A673 (cell line): ENCODE measurements around the gene SLC15A4. TPM values are rescaled to one million over a fixed set of nuclear protein-coding genes. Genes with fewer than 3 reads are reported as not detected.

Source experiments
- BruUV-seq: library from RNA; stranded (reverse); fragments of 400-500 nt; replicated peaks from 2 replicates; lab custom pipeline; 2021; lab: Mats Ljungman, UMichigan
- CTCF ChIA-PET: fragments of 300-600 bp; sonication (Branson Sonifier 250); formaldehyde crosslinking; loops from one replicate; lab custom pipeline; 2022; ENCODE audit warnings: antibody characterized with exemption; lab: Charles Lee
- POLR2A ChIA-PET: fragments of 300-600 bp; sonication (Branson Sonifier 250); formaldehyde crosslinking; loops from one replicate; lab custom pipeline; 2022; ENCODE audit warnings: antibody characterized with exemption; ENCODE audit not compliant: low non-redundant PET; lab: Charles Lee
- DNase-seq: peaks from one replicate; pipeline ENCODE4 v3.0.0-alpha.2; 2015; ENCODE audit warnings: low spot score
- H3K27ac ChIP-seq: fragments of 200-600 bp; sonication (generic); 2 replicates; pipeline ENCODE4 v1.5.1; 2016; ENCODE audit warnings: mixed run types, low read depth, mild to moderate bottlenecking, mixed read lengths, antibody characterized with exemption, low read length; ENCODE audit not compliant: poor library complexity, severe bottlenecking
- H3K27me3 ChIP-seq: fragments of 200-600 bp; sonication (generic); replicated peaks from 2 replicates; pipeline ENCODE4 v1.6.1; 2017; ENCODE audit warnings: mixed run types, low read depth, mild to moderate bottlenecking, mixed read lengths, antibody characterized with exemption, low read length; ENCODE audit not compliant: insufficient read depth, poor library complexity
- H3K36me3 ChIP-seq: fragments of 200-600 bp; sonication (generic); 2 replicates; pipeline ENCODE4 v1.6.1; 2016; ENCODE audit warnings: mixed run types, mild to moderate bottlenecking, mixed read lengths, antibody characterized with exemption, low read length; ENCODE audit not compliant: insufficient read depth, poor library complexity, severe bottlenecking
- H3K4me1 ChIP-seq: fragments of 200-600 bp; sonication (generic); 2 replicates; pipeline ENCODE4 v1.6.1; 2017; ENCODE audit warnings: mixed run types, mild to moderate bottlenecking, mixed read lengths, antibody characterized with exemption, low read length; ENCODE audit not compliant: insufficient read depth, poor library complexity, severe bottlenecking
- H3K4me3 ChIP-seq: fragments of 200-600 bp; sonication (generic); 2 replicates; pipeline ENCODE4 v1.5.1; 2016; ENCODE audit warnings: low read depth, mixed run types, mild to moderate bottlenecking, mixed read lengths, low read length; ENCODE audit not compliant: poor library complexity, severe bottlenecking
- H3K9me3 ChIP-seq: fragments of 200-600 bp; sonication (generic); 2 replicates; pipeline ENCODE4 v1.6.1; 2016; ENCODE audit warnings: mixed run types, low read depth, mild to moderate bottlenecking, mixed read lengths, antibody characterized with exemption, low read length; ENCODE audit not compliant: poor library complexity, severe bottlenecking
- CTCF ChIP-seq: fragments of 300-800, 200-600 bp; sonication (generic); conservative IDR thresholded peaks from 2 replicates; pipeline ENCODE4 v1.5.1; 2017; ENCODE audit warnings: low read depth, mild to moderate bottlenecking, antibody characterized with exemption, low read length, moderate library complexity, mixed read lengths
- EZH2 ChIP-seq: fragments of 200-600 bp; sonication (generic); IDR thresholded peaks from 2 replicates; pipeline ENCODE4 v1.6.1; 2017; ENCODE audit warnings: borderline replicate concordance, low read depth, mild to moderate bottlenecking, mixed read lengths, antibody characterized with exemption, low read length; ENCODE audit not compliant: poor library complexity, severe bottlenecking
- intact Hi-C: fragments of 100-400 bp; cut with micrococcal nuclease; formaldehyde crosslinking; loops from one replicate; pipeline ENCODE4 v1.10.0; 2022; ENCODE audit not compliant: unreplicated experiment
- total RNA-seq: library from RNA; stranded (reverse); gene quantifications from 2 replicates; pipeline ENCODE4 v1.2.3, GENCODE V29; 2021

Gene SLC15A4
- total RNA-seq, 1 experiment from 2014 or later = 20.3 TPM

- Histone ChIP-seq H3K9me3 (no peaks in the 10 kb centered on the region), H3K27ac (no peak overlapping the region), H3K4me3 (no peak overlapping the region), H3K27me3 (no peaks in the 10 kb centered on the region), H3K4me1 (no peaks in the 10 kb centered on the region), H3K36me3 (peaks cover 17% of the 10 kb centered on the region)
- intact Hi-C loops = loop anchor here (10.0 kb wide), 1 partner anchor 1225 kb away; no protein-coding TSS in a partner anchor
- no peak for DNase-seq
- TF ChIP-seq CTCF (no peak), EZH2 (no peak)
- ChIA-PET CTCF (no interaction called here), POLR2A (no interaction called here)
- no TSS peak for BruUV-seq
Measured at GRCh38 chr12:128789356-128789929, 34.3 kb downstream of the SLC15A4 start.

- no peak for TF ChIP-seq EZH2
- no peak for TF ChIP-seq CTCF
- H3K36me3 ChIP-seq = peaks cover 8% of the 10 kb centered on the region
- no peaks in the 10 kb centered on the region for H3K9me3 ChIP-seq
- H3K4me3 ChIP-seq = no peak overlapping the region
- no peaks in the 10 kb centered on the region for H3K4me1 ChIP-seq
- ChIA-PET POLR2A (no interaction called here), CTCF (no interaction called here)
- intact Hi-C loops = loop anchor here (10.0 kb wide), 1 partner anchor 1227 kb away; no protein-coding TSS in a partner anchor
- DNase-seq = no peak
- no peak overlapping the region for H3K27ac ChIP-seq
- no TSS peak for BruUV-seq
- no peaks in the 10 kb centered on the region for H3K27me3 ChIP-seq
Measured at GRCh38 chr12:128787827-128788226, 35.9 kb downstream of the SLC15A4 start.

GRCh38 chr12:128786741-128787391 lies 36.9 kb downstream of the SLC15A4 start:
- no peaks in the 10 kb centered on the region for H3K27me3 ChIP-seq
- POLR2A ChIA-PET = no interaction called here
- CTCF ChIA-PET = no interaction called here
- no peak overlapping the region for H3K4me3 ChIP-seq
- TF ChIP-seq EZH2 (no peak), CTCF (no peak)
- no TSS peak for BruUV-seq
- DNase-seq = no peak
- no peak overlapping the region for H3K27ac ChIP-seq
- intact Hi-C loops = loop anchor here (10.0 kb wide), 1 partner anchor 1228 kb away; no protein-coding TSS in a partner anchor
- no peaks in the 10 kb centered on the region for H3K9me3 ChIP-seq
- no peaks in the 10 kb centered on the region for H3K36me3 ChIP-seq
- H3K4me1 ChIP-seq = no peaks in the 10 kb centered on the region
